HEK293 (cell line): ENCODE measurements around the gene HDDC3.

Source experiments
- CTCF ChIA-PET: fragments of 350-600 bp; formaldehyde crosslinking; extraction: SDS; loops from one replicate; lab custom pipeline; 2021; ENCODE audit warnings: antibody characterized with exemption; lab: Yijun Ruan, JAX
- POLR2A ChIA-PET: fragments of 300-600 bp; formaldehyde crosslinking; extraction: SDS; loops from one replicate; lab custom pipeline; 2020; ENCODE audit warnings: antibody characterized with exemption, inconsistent platforms; lab: Yijun Ruan, JAX
- H3K27ac ChIP-seq: fragments of 200-500 bp; sonication (Bioruptor generic); 2 replicates; pipeline ENCODE4 v1.5.1; 2014; ENCODE audit warnings: low read depth, low read length, control low read depth, inconsistent platforms; ENCODE audit errors: extremely low read depth
- H3K36me3 ChIP-seq, 2 experiments: fragments of 200-500 bp in 1 of 2; sonication (Bioruptor generic) in 1 of 2; 1 replicate in 1 of 2; 2 replicates in 1 of 2; pipeline ENCODE4 v1.5.1; 2014 to 2017; ENCODE audit warnings: inconsistent platforms in 2 of 2, low read length in 2 of 2; ENCODE audit not compliant: control insufficient read depth in 2 of 2, insufficient read depth in 1 of 2
- H3K4me1 ChIP-seq: fragments of 200-500 bp; sonication (Bioruptor generic); 2 replicates; pipeline ENCODE4 v1.5.1; 2014; ENCODE audit warnings: mild to moderate bottlenecking, low read length, inconsistent platforms; ENCODE audit not compliant: control insufficient read depth, insufficient read depth
- H3K4me3 ChIP-seq: 2 replicates; pipeline ENCODE4 v1.5.1; 2011; ENCODE audit warnings: low read depth, mild to moderate bottlenecking, control low read depth, low read length, moderate library complexity
- H3K9me3 ChIP-seq: fragments of 200-500 bp; sonication (Bioruptor generic); 2 replicates; pipeline ENCODE4 v1.5.1; 2014; ENCODE audit warnings: low read depth, low read length, inconsistent platforms; ENCODE audit not compliant: control insufficient read depth, insufficient read depth
- BCL11B ChIP-seq: fragments of 450-650 bp; formaldehyde crosslinking; IDR thresholded peaks from 2 replicates; pipeline ENCODE4 v1.5.1; 2016; ENCODE audit warnings: low read depth, missing biosample characterization, missing genetic modification characterization
- EGR2 ChIP-seq: fragments of 450-650 bp; formaldehyde crosslinking; IDR thresholded peaks from 2 replicates; pipeline ENCODE4 v1.5.1; 2016; ENCODE audit warnings: low read depth, missing biosample characterization, missing genetic modification characterization
- GLI2 ChIP-seq: fragments of 450-650 bp; formaldehyde crosslinking; IDR thresholded peaks from 2 replicates; pipeline ENCODE4; 2017; ENCODE audit warnings: missing biosample characterization, missing genetic modification characterization, low read depth, borderline replicate concordance
- GLIS2 ChIP-seq: fragments of 450-650 bp; formaldehyde crosslinking; IDR thresholded peaks from 2 replicates; pipeline ENCODE4 v1.5.1; 2016; ENCODE audit warnings: missing biosample characterization, missing genetic modification characterization
- HOXA7 ChIP-seq: sonication (generic); formaldehyde crosslinking; IDR thresholded peaks from 2 replicates; pipeline ENCODE4 v1.8.1; 2022; ENCODE audit warnings: missing genetic modification reagents, borderline replicate concordance
- KLF16 ChIP-seq: fragments of 450-650 bp; formaldehyde crosslinking; IDR thresholded peaks from 2 replicates; pipeline ENCODE4 v1.5.1; 2017; ENCODE audit warnings: missing biosample characterization, missing genetic modification characterization
- ZFHX2 ChIP-seq: fragments of 450-650 bp; formaldehyde crosslinking; conservative IDR thresholded peaks from 2 replicates; pipeline ENCODE4 v1.5.1; 2016; ENCODE audit warnings: missing biosample characterization, missing genetic modification characterization
- ZNF132 ChIP-seq: fragments of 450-650 bp; formaldehyde crosslinking; IDR thresholded peaks from 2 replicates; pipeline ENCODE4 v1.5.1; 2017; ENCODE audit warnings: missing biosample characterization, missing genetic modification characterization, borderline replicate concordance
- ZNF133 ChIP-seq: fragments of 450-650 bp; formaldehyde crosslinking; IDR thresholded peaks from 2 replicates; pipeline ENCODE4 v1.5.1; 2016; ENCODE audit warnings: missing biosample characterization, missing genetic modification characterization
- ZNF146 ChIP-seq: fragments of 450-650 bp; formaldehyde crosslinking; IDR thresholded peaks from 2 replicates; pipeline ENCODE4 v1.5.1; 2016; ENCODE audit warnings: missing biosample characterization, missing genetic modification characterization
- ZNF16 ChIP-seq: fragments of 450-650 bp; formaldehyde crosslinking; IDR thresholded peaks from 2 replicates; pipeline ENCODE4 v1.5.1; 2016; ENCODE audit warnings: low read depth, missing biosample characterization, missing genetic modification characterization
- ZNF202 ChIP-seq: fragments of 450-650 bp; formaldehyde crosslinking; IDR thresholded peaks from 2 replicates; pipeline ENCODE4 v1.5.1; 2016; ENCODE audit warnings: missing biosample characterization, missing genetic modification characterization, borderline replicate concordance
- ZNF292 ChIP-seq: fragments of 450-650 bp; formaldehyde crosslinking; IDR thresholded peaks from 2 replicates; pipeline ENCODE4 v1.5.1; 2016; ENCODE audit warnings: low read depth, missing biosample characterization, missing genetic modification characterization, borderline replicate concordance
- ZNF366 ChIP-seq: fragments of 450-650 bp; formaldehyde crosslinking; conservative IDR thresholded peaks from 2 replicates; pipeline ENCODE4 v1.5.1; 2016; ENCODE audit warnings: missing biosample characterization, missing genetic modification characterization
- ZNF548 ChIP-seq: fragments of 450-650 bp; formaldehyde crosslinking; IDR thresholded peaks from 2 replicates; pipeline ENCODE4 v1.5.1; 2016; ENCODE audit warnings: missing biosample characterization, missing genetic modification characterization
- ZNF549 ChIP-seq: fragments of 450-650 bp; IDR thresholded peaks from 2 replicates; pipeline ENCODE4 v1.5.1; 2018; ENCODE audit warnings: missing biosample characterization, missing genetic modification characterization, mild to moderate bottlenecking, inconsistent platforms, moderate library complexity
- ZNF560 ChIP-seq: fragments of 450-650 bp; formaldehyde crosslinking; IDR thresholded peaks from 2 replicates; pipeline ENCODE4 v1.5.1; 2017; ENCODE audit warnings: missing biosample characterization, missing genetic modification characterization, borderline replicate concordance
- ZNF561 ChIP-seq: fragments of 450-650 bp; IDR thresholded peaks from 2 replicates; pipeline ENCODE4 v1.5.1; 2018; ENCODE audit warnings: missing biosample characterization, missing genetic modification characterization, borderline replicate concordance
- ZNF670 ChIP-seq: fragments of 450-650 bp; formaldehyde crosslinking; IDR thresholded peaks from 2 replicates; pipeline ENCODE4 v1.5.1; 2016; ENCODE audit warnings: missing biosample characterization, missing genetic modification characterization, low read depth
- ZNF768 ChIP-seq: fragments of 450-650 bp; formaldehyde crosslinking; IDR thresholded peaks from 2 replicates; pipeline ENCODE4 v1.5.1; 2018; ENCODE audit warnings: missing biosample characterization, mild to moderate bottlenecking, missing genetic modification characterization
- ZNF791 ChIP-seq: fragments of 450-650 bp; formaldehyde crosslinking; IDR thresholded peaks from 2 replicates; pipeline ENCODE4 v1.5.1; 2016; ENCODE audit warnings: missing biosample characterization, missing genetic modification characterization
- TF ChIP-seq, protein P1 (sequence below): IDR thresholded peaks from 2 replicates; pipeline ENCODE4 v1.6.1; 2011; ENCODE audit warnings: mild to moderate bottlenecking, low read depth, low read length, borderline replicate concordance
- TF ChIP-seq, protein P2 (sequence below): fragments of 450-650 bp; formaldehyde crosslinking; IDR thresholded peaks from 2 replicates; pipeline ENCODE4 v1.5.1; 2016; ENCODE audit warnings: missing biosample characterization, missing genetic modification characterization
- TF ChIP-seq, protein P3 (sequence below): fragments of 450-650 bp; formaldehyde crosslinking; IDR thresholded peaks from 2 replicates; pipeline ENCODE4 v1.5.1; 2016; ENCODE audit warnings: missing biosample characterization, missing genetic modification characterization, low read depth
- TF ChIP-seq, protein P4 (sequence below): fragments of 450-650 bp; formaldehyde crosslinking; IDR thresholded peaks from 2 replicates; pipeline ENCODE4 v1.5.1; 2016; ENCODE audit warnings: missing biosample characterization, missing genetic modification characterization, low read depth
- TF ChIP-seq, protein P5 (sequence below): fragments of 450-650 bp; formaldehyde crosslinking; IDR thresholded peaks from 2 replicates; pipeline ENCODE4 v1.5.0; 2017; ENCODE audit warnings: missing biosample characterization, missing genetic modification characterization, borderline replicate concordance

Gene HDDC3

DNA sequence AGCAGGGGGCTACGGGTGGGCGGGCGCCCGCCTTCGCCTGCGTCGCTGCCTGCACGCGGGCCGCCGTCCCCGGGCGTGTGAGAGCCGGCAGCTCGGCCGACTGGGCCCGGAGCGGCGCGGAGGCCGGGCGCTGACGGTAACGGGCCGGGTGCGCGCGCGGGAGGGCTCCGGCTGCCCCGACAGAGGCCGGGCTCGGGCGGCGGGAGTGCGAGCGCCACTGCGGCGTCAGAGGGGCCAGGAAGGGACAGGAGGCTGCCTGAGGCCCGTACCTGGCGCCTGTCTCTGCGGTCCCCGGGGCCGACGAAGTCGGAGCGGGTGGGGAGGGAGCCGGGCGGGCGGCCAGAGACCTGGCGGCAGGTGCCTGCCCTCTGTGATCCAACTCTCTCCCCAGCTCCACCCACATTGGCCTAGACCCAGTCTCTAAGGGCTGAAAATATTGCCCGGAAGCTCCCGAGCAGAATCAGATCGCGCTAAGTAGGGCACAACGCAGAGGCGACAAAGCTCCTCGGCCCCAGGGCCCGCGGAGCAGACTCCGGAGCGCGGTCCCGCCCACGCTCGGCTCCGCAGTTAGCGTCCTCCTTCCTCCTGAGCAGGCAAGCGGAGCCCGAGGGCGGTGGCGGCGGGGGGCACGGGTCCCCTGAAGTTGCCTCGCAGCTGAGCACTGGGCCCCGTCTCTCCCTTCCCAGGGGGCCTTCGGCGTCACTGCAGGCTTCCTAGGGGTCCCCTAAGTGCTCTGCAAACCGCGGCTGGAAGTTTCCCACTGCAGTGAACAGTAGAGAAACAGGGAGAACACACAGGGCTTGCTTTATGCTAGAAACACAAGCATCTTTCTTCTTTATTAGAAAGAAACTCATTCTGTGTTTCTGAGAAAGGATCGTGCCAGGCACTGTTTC lies 29.3 kb downstream of the HDDC3 start, which contains the start of gene MAN2A2:
MAN2A2 (plus strand) TSS at position 463 of the 893 bp plus-strand sequence. CDS start 906 bp downstream, outside the sequence.
- peak within 1 kb of the TSS; percentile 74 for H3K4me3 ChIP-seq
- CTCF ChIA-PET: interaction anchor here (0.5 to 8.3 kb wide), 21 partner anchors 10 to 1166 kb away, joined by 3 to 126 read pairs (median 3); partner anchors contain the start of genes HDDC3, RCCD1 and UNC45A
- peaks cover 13 to 35% of the 10 kb centered on the region in 2 experiments for H3K36me3 ChIP-seq
- H3K4me1 ChIP-seq: peaks cover 13% of the 10 kb centered on the region
- no peaks in the 10 kb centered on the region for H3K9me3 ChIP-seq
- POLR2A ChIA-PET: interaction anchor here (0.5 to 3.8 kb wide), 19 partner anchors 8 to 1661 kb away, joined by 3 to 88 read pairs (median 4); partner anchors contain the start of genes BLM, HDDC3, PRC1 and RCCD1
- H3K27ac ChIP-seq: peak within 1 kb of the TSS; percentile 98
- TF ChIP-seq ZNF133 (tag by site-specific recombination) (no peak), ZNF561 (tag by site-specific recombination) (peak; percentile 58; the same call in 1 of the 2 replicates), ZNF768 (no peak), EGR2 (peak; percentile 77), ZNF560 (tag by site-specific recombination) (no peak), ZNF366 (tag by site-specific recombination) (no peak), ZNF146 (no peak), BCL11B (tag by site-specific recombination) (no peak), ZNF791 (tag by site-specific recombination) (no peak), GLIS2 (tag by site-specific recombination) (peak; percentile 94), HOXA7 (CRISPR knock-in tag) (no peak), ZNF292 (tag by site-specific recombination) (no peak), ZNF548 (tag by site-specific recombination) (no peak), GLI2 (tag by site-specific recombination) (no peak), ZNF16 (tag by site-specific recombination) (no peak), ZFHX2 (tag by site-specific recombination) (peak; percentile 91), ZNF202 (tag by site-specific recombination) (no peak), ZNF132 (tag by site-specific recombination) (no peak), KLF16 (tag by site-specific recombination) (peak; percentile 74), ZNF670 (no peak), ZNF549 (no peak)
- TF ChIP-seq, protein P1, sequence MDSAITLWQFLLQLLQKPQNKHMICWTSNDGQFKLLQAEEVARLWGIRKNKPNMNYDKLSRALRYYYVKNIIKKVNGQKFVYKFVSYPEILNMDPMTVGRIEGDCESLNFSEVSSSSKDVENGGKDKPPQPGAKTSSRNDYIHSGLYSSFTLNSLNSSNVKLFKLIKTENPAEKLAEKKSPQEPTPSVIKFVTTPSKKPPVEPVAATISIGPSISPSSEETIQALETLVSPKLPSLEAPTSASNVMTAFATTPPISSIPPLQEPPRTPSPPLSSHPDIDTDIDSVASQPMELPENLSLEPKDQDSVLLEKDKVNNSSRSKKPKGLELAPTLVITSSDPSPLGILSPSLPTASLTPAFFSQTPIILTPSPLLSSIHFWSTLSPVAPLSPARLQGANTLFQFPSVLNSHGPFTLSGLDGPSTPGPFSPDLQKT: no peak
- TF ChIP-seq, protein P2, sequence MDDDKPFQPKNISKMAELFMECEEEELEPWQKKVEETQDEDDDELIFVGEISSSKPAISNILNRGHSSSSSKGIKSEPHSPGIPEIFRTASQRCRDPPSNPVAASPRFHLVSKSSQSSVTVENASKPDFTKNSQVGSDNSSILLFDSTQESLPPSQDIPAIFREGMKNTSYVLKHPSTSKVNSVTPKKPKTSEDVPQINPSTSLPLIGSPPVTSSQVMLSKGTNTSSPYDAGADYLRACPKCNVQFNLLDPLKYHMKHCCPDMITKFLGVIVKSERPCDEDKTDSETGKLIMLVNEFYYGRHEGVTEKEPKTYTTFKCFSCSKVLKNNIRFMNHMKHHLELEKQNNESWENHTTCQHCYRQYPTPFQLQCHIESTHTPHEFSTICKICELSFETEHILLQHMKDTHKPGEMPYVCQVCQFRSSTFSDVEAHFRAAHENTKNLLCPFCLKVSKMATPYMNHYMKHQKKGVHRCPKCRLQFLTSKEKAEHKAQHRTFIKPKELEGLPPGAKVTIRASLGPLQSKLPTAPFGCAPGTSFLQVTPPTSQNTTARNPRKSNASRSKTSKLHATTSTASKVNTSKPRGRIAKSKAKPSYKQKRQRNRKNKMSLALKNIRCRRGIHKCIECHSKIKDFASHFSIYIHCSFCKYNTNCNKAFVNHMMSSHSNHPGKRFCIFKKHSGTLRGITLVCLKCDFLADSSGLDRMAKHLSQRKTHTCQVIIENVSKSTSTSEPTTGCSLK (tag by site-specific recombination): no peak
- TF ChIP-seq, protein P3, sequence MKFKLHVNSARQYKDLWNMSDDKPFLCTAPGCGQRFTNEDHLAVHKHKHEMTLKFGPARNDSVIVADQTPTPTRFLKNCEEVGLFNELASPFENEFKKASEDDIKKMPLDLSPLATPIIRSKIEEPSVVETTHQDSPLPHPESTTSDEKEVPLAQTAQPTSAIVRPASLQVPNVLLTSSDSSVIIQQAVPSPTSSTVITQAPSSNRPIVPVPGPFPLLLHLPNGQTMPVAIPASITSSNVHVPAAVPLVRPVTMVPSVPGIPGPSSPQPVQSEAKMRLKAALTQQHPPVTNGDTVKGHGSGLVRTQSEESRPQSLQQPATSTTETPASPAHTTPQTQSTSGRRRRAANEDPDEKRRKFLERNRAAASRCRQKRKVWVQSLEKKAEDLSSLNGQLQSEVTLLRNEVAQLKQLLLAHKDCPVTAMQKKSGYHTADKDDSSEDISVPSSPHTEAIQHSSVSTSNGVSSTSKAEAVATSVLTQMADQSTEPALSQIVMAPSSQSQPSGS (tag by site-specific recombination): no peak
- TF ChIP-seq, protein P4, sequence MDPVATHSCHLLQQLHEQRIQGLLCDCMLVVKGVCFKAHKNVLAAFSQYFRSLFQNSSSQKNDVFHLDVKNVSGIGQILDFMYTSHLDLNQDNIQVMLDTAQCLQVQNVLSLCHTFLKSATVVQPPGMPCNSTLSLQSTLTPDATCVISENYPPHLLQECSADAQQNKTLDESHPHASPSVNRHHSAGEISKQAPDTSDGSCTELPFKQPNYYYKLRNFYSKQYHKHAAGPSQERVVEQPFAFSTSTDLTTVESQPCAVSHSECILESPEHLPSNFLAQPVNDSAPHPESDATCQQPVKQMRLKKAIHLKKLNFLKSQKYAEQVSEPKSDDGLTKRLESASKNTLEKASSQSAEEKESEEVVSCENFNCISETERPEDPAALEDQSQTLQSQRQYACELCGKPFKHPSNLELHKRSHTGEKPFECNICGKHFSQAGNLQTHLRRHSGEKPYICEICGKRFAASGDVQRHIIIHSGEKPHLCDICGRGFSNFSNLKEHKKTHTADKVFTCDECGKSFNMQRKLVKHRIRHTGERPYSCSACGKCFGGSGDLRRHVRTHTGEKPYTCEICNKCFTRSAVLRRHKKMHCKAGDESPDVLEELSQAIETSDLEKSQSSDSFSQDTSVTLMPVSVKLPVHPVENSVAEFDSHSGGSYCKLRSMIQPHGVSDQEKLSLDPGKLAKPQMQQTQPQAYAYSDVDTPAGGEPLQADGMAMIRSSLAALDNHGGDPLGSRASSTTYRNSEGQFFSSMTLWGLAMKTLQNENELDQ: no peak
- TF ChIP-seq, protein P5, sequence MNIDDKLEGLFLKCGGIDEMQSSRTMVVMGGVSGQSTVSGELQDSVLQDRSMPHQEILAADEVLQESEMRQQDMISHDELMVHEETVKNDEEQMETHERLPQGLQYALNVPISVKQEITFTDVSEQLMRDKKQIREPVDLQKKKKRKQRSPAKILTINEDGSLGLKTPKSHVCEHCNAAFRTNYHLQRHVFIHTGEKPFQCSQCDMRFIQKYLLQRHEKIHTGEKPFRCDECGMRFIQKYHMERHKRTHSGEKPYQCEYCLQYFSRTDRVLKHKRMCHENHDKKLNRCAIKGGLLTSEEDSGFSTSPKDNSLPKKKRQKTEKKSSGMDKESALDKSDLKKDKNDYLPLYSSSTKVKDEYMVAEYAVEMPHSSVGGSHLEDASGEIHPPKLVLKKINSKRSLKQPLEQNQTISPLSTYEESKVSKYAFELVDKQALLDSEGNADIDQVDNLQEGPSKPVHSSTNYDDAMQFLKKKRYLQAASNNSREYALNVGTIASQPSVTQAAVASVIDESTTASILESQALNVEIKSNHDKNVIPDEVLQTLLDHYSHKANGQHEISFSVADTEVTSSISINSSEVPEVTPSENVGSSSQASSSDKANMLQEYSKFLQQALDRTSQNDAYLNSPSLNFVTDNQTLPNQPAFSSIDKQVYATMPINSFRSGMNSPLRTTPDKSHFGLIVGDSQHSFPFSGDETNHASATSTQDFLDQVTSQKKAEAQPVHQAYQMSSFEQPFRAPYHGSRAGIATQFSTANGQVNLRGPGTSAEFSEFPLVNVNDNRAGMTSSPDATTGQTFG: no peak
